ES-I3 (cell line): ENCODE data around the gene FARP1.

Source experiments
- H3K36me3 ChIP-seq: 2 replicates; pipeline ENCODE4 v1.6.1; 2013; ENCODE audit warnings: mild to moderate bottlenecking, low read length, control low read depth, moderate library complexity; ENCODE audit not compliant: insufficient read depth
- H3K4me1 ChIP-seq: 2 replicates; pipeline ENCODE4 v1.6.1; 2013; ENCODE audit warnings: mild to moderate bottlenecking, control low read depth, low read length; ENCODE audit not compliant: insufficient read depth
- H3K9ac ChIP-seq: 2 replicates; pipeline ENCODE4 v1.6.1; 2013; ENCODE audit warnings: low read depth, mild to moderate bottlenecking, low read length, moderate library complexity
- H3K9me3 ChIP-seq: 2 replicates; pipeline ENCODE4 v1.6.1; 2013; ENCODE audit warnings: mild to moderate bottlenecking, low read length, moderate library complexity; ENCODE audit not compliant: control insufficient read depth, insufficient read depth

The FARP1 gene

GRCh38 chr13:98300956-98301641 is 158.2 kb downstream of the FARP1 start:
- no peak overlapping the region for H3K9ac ChIP-seq
- no peaks in the 10 kb centered on the region for H3K9me3 ChIP-seq
- no peaks in the 10 kb centered on the region for H3K36me3 ChIP-seq
- H3K4me1 ChIP-seq: no peaks in the 10 kb centered on the region; the same call in 1 of the 2 replicates

- Histone ChIP-seq H3K4me1 (no peaks in the 10 kb centered on the region; the same call in 1 of the 2 replicates), H3K9me3 (no peaks in the 10 kb centered on the region), H3K36me3 (no peaks in the 10 kb centered on the region), H3K9ac (no peak overlapping the region)
Observed at GRCh38 chr13:98301721-98302120, 158.8 kb downstream of the FARP1 start.

- no peaks in the 10 kb centered on the region for H3K9me3 ChIP-seq
- no peak overlapping the region for H3K9ac ChIP-seq
- no peaks in the 10 kb centered on the region for H3K36me3 ChIP-seq
- no peaks in the 10 kb centered on the region; the same call in 1 of the 2 replicates for H3K4me1 ChIP-seq
Observed at GRCh38 chr13:98303858-98304257, 161.0 kb downstream of the FARP1 start.

GRCh38 chr13:98305670-98306069 is 162.8 kb downstream of the FARP1 start:
- Histone ChIP-seq H3K36me3 (no peaks in the 10 kb centered on the region), H3K9ac (no peak overlapping the region), H3K4me1 (peaks cover under 1% of the 10 kb centered on the region; the same call in 1 of the 2 replicates), H3K9me3 (no peaks in the 10 kb centered on the region)

GRCh38 chr13:98307463-98308085 is 164.7 kb downstream of the FARP1 start:
- no peaks in the 10 kb centered on the region for H3K9me3 ChIP-seq
- no peak overlapping the region for H3K9ac ChIP-seq
- H3K36me3 ChIP-seq: no peaks in the 10 kb centered on the region
- H3K4me1 ChIP-seq: peaks cover 8% of the 10 kb centered on the region; the same call in 1 of the 2 replicates

- H3K36me3 ChIP-seq: no peaks in the 10 kb centered on the region
- no peaks in the 10 kb centered on the region for H3K9me3 ChIP-seq
- no peak overlapping the region for H3K9ac ChIP-seq
- H3K4me1 ChIP-seq: peaks cover 8% of the 10 kb centered on the region; the same call in 1 of the 2 replicates
Observed at GRCh38 chr13:98308086-98308911, 165.4 kb downstream of the FARP1 start.

GRCh38 chr13:98309569-98310335 is 166.9 kb downstream of the FARP1 start:
- Histone ChIP-seq H3K9me3 (no peaks in the 10 kb centered on the region), H3K4me1 (peaks cover 8% of the 10 kb centered on the region; the same call in 1 of the 2 replicates), H3K9ac (no peak overlapping the region), H3K36me3 (no peaks in the 10 kb centered on the region)

GRCh38 chr13:98310485-98311199 is 167.7 kb downstream of the FARP1 start:
- Histone ChIP-seq H3K9me3 (no peaks in the 10 kb centered on the region), H3K9ac (no peak overlapping the region), H3K36me3 (no peaks in the 10 kb centered on the region), H3K4me1 (peaks cover 11% of the 10 kb centered on the region; the same call in 1 of the 2 replicates)

- no peaks in the 10 kb centered on the region for H3K36me3 ChIP-seq
- no peaks in the 10 kb centered on the region for H3K9me3 ChIP-seq
- peaks cover 16% of the 10 kb centered on the region; the same call in 1 of the 2 replicates for H3K4me1 ChIP-seq
- H3K9ac ChIP-seq: no peak overlapping the region
Observed at GRCh38 chr13:98311200-98311548, 168.3 kb downstream of the FARP1 start.

GRCh38 chr13:98312606-98313005 is 169.7 kb downstream of the FARP1 start:
- Histone ChIP-seq H3K9me3 (no peaks in the 10 kb centered on the region), H3K4me1 (peaks cover 16% of the 10 kb centered on the region; the same call in 1 of the 2 replicates), H3K36me3 (no peaks in the 10 kb centered on the region), H3K9ac (no peak overlapping the region)

- H3K9ac ChIP-seq: no peak overlapping the region
- no peaks in the 10 kb centered on the region for H3K9me3 ChIP-seq
- H3K4me1 ChIP-seq: peaks cover 16% of the 10 kb centered on the region; the same call in 1 of the 2 replicates
- H3K36me3 ChIP-seq: no peaks in the 10 kb centered on the region
Observed at GRCh38 chr13:98313023-98313921, 170.4 kb downstream of the FARP1 start.

- Histone ChIP-seq H3K9ac (no peak overlapping the region), H3K9me3 (no peaks in the 10 kb centered on the region), H3K4me1 (peaks cover 16% of the 10 kb centered on the region; the same call in 1 of the 2 replicates), H3K36me3 (no peaks in the 10 kb centered on the region)
Observed at GRCh38 chr13:98313922-98314292, 171.0 kb downstream of the FARP1 start.

- no peaks in the 10 kb centered on the region for H3K36me3 ChIP-seq
- no peaks in the 10 kb centered on the region for H3K9me3 ChIP-seq
- no peak overlapping the region for H3K9ac ChIP-seq
- peaks cover 16% of the 10 kb centered on the region; the same call in 1 of the 2 replicates for H3K4me1 ChIP-seq
Observed at GRCh38 chr13:98315466-98315865, 172.6 kb downstream of the FARP1 start.
